HepG2 (cell line): ENCODE data around the gene MATR3. TPM values are rescaled to one million over a fixed set of nuclear protein-coding genes. Genes with fewer than 3 reads are reported as not detected.

Experiments
- ATAC-seq: fragments of 200-7000 bp; cut with Tn5 transposase; 3 replicates; pipeline ENCODE4 v1.9.1; 2020; ENCODE audit warnings: mild to moderate bottlenecking, moderate library complexity
- BruUV-seq: library from RNA; stranded (reverse); fragments of 400-500 nt; replicated peaks from 2 replicates; lab custom pipeline; 2021; lab: Mats Ljungman, UMichigan
- CTCF ChIA-PET: fragments of 300-600 bp; formaldehyde crosslinking; extraction: SDS; loops from one replicate; lab custom pipeline; 2021; ENCODE audit warnings: low total read pairs, inconsistent platforms, low intra/inter-chr PET ratio; lab: Yijun Ruan, JAX
- POLR2A ChIA-PET: fragments of 350-600 bp; sonication (Branson Sonifier 250); formaldehyde crosslinking; loops from one replicate; lab custom pipeline; 2020; ENCODE audit warnings: antibody characterized with exemption, inconsistent platforms; lab: Yijun Ruan, JAX
- DNase-seq: peaks from one replicate; pipeline ENCODE4 v3.0.0-alpha.2; 2015; ENCODE audit warnings: low spot score
- FAIRE-seq: peaks from 3 replicates; lab custom pipeline; 2011; peaks lifted over from hg19 to GRCh38; lab: Jason Lieb, UNC
- H2AFZ ChIP-seq: one replicate; pipeline ENCODE4 v1.6.1; 2011; ENCODE audit warnings: low read length, inconsistent platforms
- H3K27ac ChIP-seq: fragments of 300-600 bp; 3 replicates; pipeline ENCODE4 v1.8.0; 2011; ENCODE audit warnings: mixed run types, mild to moderate bottlenecking, mixed read lengths, low read length, inconsistent platforms; ENCODE audit not compliant: insufficient read depth; ENCODE audit errors: extremely low read length
- H3K27me3 ChIP-seq, 2 experiments: fragments of 200-600 bp in 1 of 2; 2 replicates in 1 of 2; 3 replicates in 1 of 2; pipeline versions ENCODE4 v1.6.0 to v1.8.0; 2011; ENCODE audit warnings: low read length in 2 of 2, mild to moderate bottlenecking in 2 of 2, moderate library complexity in 2 of 2, inconsistent platforms in 1 of 2; ENCODE audit not compliant: insufficient read depth in 2 of 2, control insufficient read depth in 1 of 2
- H3K36me3 ChIP-seq, 2 experiments: fragments of 200-600 bp in 1 of 2; replicated peaks in 1 of 2; 2 replicates in 1 of 2; 3 replicates in 1 of 2; pipeline versions ENCODE4 v1.5.1 to v1.8.0; 2011; ENCODE audit warnings: low read length in 2 of 2, inconsistent platforms in 1 of 2; ENCODE audit not compliant: insufficient read depth in 2 of 2, control insufficient read depth in 1 of 2
- H3K4me1 ChIP-seq: 2 replicates; pipeline ENCODE4 v1.5.1; 2012; ENCODE audit warnings: low read length, inconsistent platforms; ENCODE audit not compliant: insufficient read depth
- H3K4me2 ChIP-seq: 2 replicates; pipeline ENCODE4 v1.6.0; 2011; ENCODE audit warnings: low read depth, low read length, inconsistent platforms
- H3K4me3 ChIP-seq, 3 experiments: fragments of 200-600 bp in 1 of 3; sonication (generic), shearing (Covaris generic) in 1 of 3; replicated peaks in 1 of 3; 2 replicates each; pipeline ENCODE4 v1.5.1; 2011 to 2016; ENCODE audit warnings: low read length in 3 of 3, inconsistent platforms in 2 of 3, low read depth in 2 of 3, mild to moderate bottlenecking in 2 of 3, control low read depth in 1 of 3, mixed read lengths in 1 of 3; ENCODE audit not compliant: insufficient read depth in 1 of 3
- H3K79me2 ChIP-seq: one replicate; pipeline ENCODE4 v1.6.1; 2011; ENCODE audit warnings: low read length, inconsistent platforms; ENCODE audit not compliant: insufficient read depth
- H3K9ac ChIP-seq: 2 replicates; pipeline ENCODE4 v1.6.0; 2011; ENCODE audit warnings: mild to moderate bottlenecking, low read depth, low read length, inconsistent platforms; ENCODE audit not compliant: insufficient read depth
- H3K9me3 ChIP-seq: 2 replicates; pipeline ENCODE4 v1.5.1; 2012; ENCODE audit warnings: mild to moderate bottlenecking, low read length
- H4K20me1 ChIP-seq: 2 replicates; pipeline ENCODE4 v1.6.0; 2011; ENCODE audit warnings: inconsistent platforms, mild to moderate bottlenecking, low read length, moderate library complexity; ENCODE audit not compliant: insufficient read depth
- RXRB ChIP-seq: IDR thresholded peaks from 2 replicates; pipeline ENCODE4 v1.6.1; 2016; ENCODE audit warnings: borderline replicate concordance, missing genetic modification reagents, missing compliant biosample characterization
- SKIL ChIP-seq: sonication (generic); formaldehyde crosslinking; IDR thresholded peaks from 2 replicates; pipeline ENCODE4 v1.8.0; 2022; ENCODE audit warnings: missing genetic modification reagents, mild to moderate bottlenecking, moderate library complexity, borderline replicate concordance
- ZNF207 ChIP-seq: fragments of 450-650 bp; IDR thresholded peaks from 2 replicates; pipeline ENCODE4 v1.6.1; 2016; ENCODE audit warnings: antibody characterized with exemption, borderline replicate concordance
- ZNF350 ChIP-seq: sonication (generic); formaldehyde crosslinking; IDR thresholded peaks from 2 replicates; pipeline ENCODE4 v1.4.0; 2020; ENCODE audit warnings: mild to moderate bottlenecking, low read depth, missing genetic modification reagents, borderline replicate concordance
- WGBS: methylation state at CpG from one replicate; pipeline ENCODE4 v1.1.6; 2017; ENCODE audit warnings: low lambda C conversion rate; 5-methylcytosine and 5-hydroxymethylcytosine counted together
- in situ Hi-C: cut with HindIII; loops from 2 replicates; pipeline ENCODE4 v1.10.0; 2017; ENCODE audit warnings: low pct_unique_long_range_greater_than_20kb; ENCODE audit not compliant: extremely low pct_ligation_motif_present
- intact Hi-C: fragments of 100-400 bp; cut with micrococcal nuclease; formaldehyde crosslinking; loops from one replicate; pipeline ENCODE4 v1.10.0; 2022; ENCODE audit not compliant: unreplicated experiment
- polyA plus RNA-seq, 8 experiments: library from polyadenylated mRNA; depleted of rRNA in 3 of 8; stranded (reverse) in 7 of 8; unstranded in 1 of 8; fragments of >200 nt; fragmentation: Illumina TruSeq in 4 of 8; extraction: Trizol in 4 of 8; gene quantifications; 2 replicates each; pipeline versions ENCODE4 v1.2.1 to v1.2.3, GENCODE V29; 2011 to 2016; ENCODE audit warnings: low read depth in 4 of 8, missing spikeins in 1 of 8, mixed read lengths in 1 of 8; ENCODE audit not compliant: insufficient read depth in 1 of 8
- total RNA-seq, 5 experiments: library from RNA; depleted of rRNA; stranded (reverse); fragments of >200 nt; fragmentation: Illumina TruSeq; extraction: Trizol; gene quantifications; 2 replicates each; pipeline ENCODE4 v1.2.3, GENCODE V29; 2016; ENCODE audit warnings: low read depth in 1 of 5

The MATR3 gene
- total and polyA plus RNA-seq, 2 of the 13 experiments (the other 11 are each of a cell fraction or from before 2014, with no cell fraction given), result 94.2 to 341 TPM

- H3K27me3 ChIP-seq, result no peaks in the 10 kb centered on the region
- no peak overlapping the region for H2AFZ ChIP-seq
- ChIA-PET CTCF (no interaction called here), POLR2A (interaction anchor here (1.2 kb wide), 1 partner anchor 40 kb away, joined by 3 read pairs; no protein-coding TSS in a partner anchor)
- WGBS, result 74% methylated on average over 7 of the region's 7 CpGs
- TF ChIP-seq ZNF207, result no peak
- TF ChIP-seq RXRB (CRISPR knock-in tag), result no peak
- TF ChIP-seq SKIL, result no peak
- no peak for TF ChIP-seq ZNF350 (CRISPR knock-in tag)
- no peaks in the 10 kb centered on the region for H3K9me3 ChIP-seq
- intact Hi-C loops (no loop called here), in situ Hi-C loops (no loop called here)
- H3K4me3 ChIP-seq, result no peak overlapping the region
- no peak overlapping the region for H3K9ac ChIP-seq
- peak overlapping the region; percentile 7; the same call in 1 of the 2 replicates for H3K4me2 ChIP-seq
- no TSS peak for BruUV-seq
- ATAC-seq (no peak), FAIRE-seq (no peak), DNase-seq (no peak)
- peaks cover 99% of the 10 kb centered on the region for H3K79me2 ChIP-seq
- peaks cover 0 to 1% of the 10 kb centered on the region in 2 experiments; a peak in 1 of 5 replicates for H3K36me3 ChIP-seq
- H3K4me1 ChIP-seq, result peaks cover 98% of the 10 kb centered on the region
- H3K27ac ChIP-seq, result no peak overlapping the region
- H4K20me1 ChIP-seq, result peaks cover 100% of the 10 kb centered on the region
Measured at GRCh38 chr5:139301808-139302499, 8.4 kb downstream of the MATR3 start.
